GM21423 (cell line): ENCODE data around the gene PTPRD.

ENCODE experiments used
- ATAC-seq: cut with Tn5 transposase; IDR thresholded peaks from one replicate; pipeline ENCODE4 v1.9.1; 2021; ENCODE audit warnings: mild to moderate bottlenecking, moderate library complexity; ENCODE audit not compliant: unreplicated experiment

Gene PTPRD

DNA sequence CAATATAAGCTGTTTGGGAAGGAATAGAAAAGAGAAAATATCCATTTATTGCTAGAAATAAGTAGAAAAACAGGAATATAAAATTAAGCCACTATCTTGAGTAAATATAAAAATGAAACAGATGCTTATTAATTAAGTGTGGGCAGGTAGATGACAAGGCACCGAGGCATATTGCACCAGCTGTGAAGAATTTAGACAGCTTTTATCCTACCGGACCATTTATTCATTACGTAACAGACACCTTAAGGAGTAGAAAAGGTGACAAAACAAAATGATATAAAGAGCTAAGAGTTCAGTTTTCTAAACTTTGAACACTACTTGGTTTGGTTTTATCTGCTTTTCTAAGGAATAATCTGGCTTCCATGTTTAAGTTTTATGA lies 404.1 kb downstream of the PTPRD start:
- ATAC-seq: no peak

DNA sequence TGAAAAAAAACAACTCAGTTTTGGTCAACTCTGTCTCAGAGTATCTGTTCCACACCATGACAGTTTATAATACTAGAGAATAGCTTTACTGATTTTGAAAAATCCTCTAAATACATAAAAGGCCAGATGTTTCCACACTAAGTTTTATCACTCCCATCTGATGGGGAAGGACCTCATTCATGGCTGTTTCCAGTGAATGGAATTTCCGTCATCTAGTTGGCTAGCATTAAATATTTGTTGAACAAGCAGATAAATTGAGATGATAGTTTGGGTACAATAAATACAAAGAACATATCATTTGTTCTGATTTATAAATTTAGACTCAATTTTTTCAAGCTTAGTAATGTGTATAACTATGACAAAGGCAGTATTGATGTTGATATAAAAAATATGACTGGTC lies 408.5 kb downstream of the PTPRD start:
- ATAC-seq: no peak

DNA sequence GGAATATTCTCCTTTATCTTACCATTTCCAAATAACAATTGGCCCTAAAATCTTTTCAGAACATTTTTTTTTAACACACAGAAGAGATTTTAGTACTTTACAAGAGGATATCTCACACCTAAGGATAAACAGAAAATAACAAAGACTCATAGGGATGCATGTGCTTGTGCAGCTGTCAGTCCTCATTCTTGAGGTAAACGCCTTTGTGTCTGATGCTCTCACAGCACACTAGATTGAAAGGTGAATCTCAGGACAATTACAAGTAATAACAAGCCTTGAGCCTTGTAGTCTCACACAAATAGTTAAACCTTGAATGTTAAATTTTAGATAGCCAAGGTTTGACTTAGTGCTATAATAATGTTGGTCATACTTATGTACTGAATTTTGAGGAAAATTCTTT lies 439.2 kb downstream of the PTPRD start:
- ATAC-seq: no peak

DNA sequence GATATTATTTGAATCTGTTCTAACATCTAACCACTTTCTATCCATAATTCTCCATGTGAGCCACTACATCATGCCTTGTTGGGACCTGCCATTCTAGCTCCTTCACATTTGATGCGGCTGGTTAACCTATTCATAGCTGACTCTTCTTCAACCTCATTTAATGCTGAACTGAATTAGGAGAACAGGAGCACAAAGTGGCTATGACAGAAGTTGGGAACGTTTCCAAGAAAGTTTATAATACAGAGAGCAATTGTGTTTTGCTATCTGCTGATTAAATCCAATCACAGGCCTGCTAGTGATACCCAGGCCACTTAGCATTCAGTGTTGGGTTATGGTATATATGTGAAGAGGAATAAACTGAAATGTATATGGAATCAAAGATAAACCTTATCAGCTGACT lies 440.3 kb downstream of the PTPRD start:
- ATAC-seq: no peak

DNA sequence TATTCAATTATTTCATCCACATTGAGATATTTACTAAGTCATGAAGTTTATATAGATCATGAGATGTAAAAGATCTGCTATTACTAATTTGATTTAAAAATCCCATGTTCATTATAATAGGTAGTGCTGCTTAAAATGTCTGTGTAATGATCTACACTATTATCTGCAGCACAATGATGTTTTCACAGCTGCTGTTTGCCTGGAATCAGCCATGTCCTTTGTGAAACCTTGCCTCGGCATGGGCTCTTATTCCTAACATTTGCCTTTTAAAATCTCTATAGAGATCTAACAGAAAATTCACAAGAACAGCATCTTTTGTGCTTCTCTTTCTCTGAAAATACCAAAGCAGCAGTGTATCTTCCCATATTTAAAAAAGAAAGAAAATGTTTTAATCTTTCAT lies 444.6 kb downstream of the PTPRD start:
- ATAC-seq: no peak

DNA sequence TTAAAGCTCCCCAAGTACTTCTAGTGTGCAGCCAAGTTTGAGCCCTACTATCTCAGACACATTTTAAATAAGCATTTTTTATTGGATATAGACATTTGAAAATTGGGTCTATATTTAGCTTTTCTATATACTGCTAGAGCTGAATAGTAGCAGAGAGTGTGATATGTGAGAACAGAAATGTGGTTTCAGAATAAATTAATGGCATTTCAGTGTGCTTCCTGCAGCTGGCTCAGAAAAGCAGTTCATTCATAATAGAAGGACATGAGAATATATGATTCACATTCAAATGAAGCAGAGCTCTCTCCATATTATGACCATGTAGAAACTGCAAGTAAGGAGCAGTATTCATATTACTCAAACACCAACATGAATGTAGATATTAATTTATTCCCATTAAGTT lies 464.0 kb downstream of the PTPRD start:
- ATAC-seq: no peak

DNA sequence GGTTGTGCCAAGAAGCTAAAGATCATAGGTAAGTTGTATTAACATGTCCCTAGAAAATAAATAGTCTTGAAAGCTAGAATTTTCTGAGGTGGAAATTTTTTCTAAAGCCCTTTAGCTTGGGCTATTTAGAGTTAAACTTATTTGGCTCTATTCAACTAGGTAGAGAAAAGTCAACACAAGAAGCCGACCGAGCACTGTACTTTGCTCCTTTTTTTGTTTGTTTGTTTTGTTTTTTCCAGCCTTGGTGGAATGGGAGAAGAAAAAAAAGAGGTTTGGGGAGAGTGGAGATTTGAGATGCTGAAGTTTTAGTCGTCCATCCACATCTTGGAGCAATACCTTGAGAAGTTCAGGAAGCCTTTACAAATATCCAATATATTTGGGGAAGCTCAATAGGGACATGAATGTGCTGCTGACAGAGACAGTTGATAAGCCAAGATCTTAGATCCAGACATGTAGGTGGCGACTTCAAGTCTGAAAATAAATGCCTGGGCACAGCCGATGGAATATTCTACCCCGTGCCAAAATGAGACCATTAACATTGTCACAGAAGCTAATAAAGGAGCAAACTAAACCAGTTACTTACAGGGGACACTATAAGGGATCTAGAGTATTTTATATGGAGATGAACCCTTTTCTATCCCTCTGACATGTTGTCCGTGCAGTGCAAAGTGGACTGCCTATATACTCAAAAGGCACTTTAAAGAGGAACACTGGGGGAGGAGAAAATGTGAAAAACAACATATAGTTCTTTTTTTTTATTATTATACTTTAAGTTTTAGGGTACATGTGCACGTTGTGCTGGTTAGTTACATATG lies 466.1 kb downstream of the PTPRD start:
- ATAC-seq: no peak

DNA sequence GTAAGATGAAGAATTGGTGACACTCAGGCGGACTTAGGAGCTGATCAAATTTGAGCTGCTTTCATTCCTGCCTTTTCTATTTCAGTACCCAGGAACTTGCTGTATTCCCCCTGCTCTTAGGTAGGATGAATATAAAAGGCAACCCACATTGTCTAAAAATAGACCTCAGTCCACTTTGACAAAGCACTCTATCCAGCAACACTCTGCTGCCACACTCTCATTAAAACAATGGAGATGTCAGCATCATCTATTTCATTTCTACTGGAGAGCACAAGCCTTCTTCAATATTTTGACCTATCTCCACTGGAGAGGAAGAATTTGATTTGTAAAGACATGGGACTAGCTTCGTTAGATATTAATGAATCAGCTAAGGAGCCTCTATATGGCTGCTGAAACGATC lies 468.4 kb downstream of the PTPRD start:
- ATAC-seq: no peak

DNA sequence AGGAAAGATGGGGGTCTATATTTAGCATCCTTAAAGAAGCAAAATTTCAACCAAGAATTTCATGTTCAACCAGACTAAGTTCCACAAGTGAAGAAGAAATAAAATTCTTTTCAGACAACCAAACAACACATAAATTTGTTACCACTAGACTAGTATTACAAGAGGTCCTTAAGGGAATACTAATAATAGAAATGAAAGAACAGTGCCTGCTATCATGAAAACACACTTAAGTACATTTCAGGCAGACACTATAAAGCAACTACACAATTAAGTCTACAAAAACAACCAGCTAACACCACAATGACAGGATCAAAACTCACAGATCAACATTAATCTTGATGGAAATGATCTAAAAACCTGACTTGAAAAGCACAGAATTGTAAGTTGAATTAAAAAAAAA lies 477.2 kb downstream of the PTPRD start:
- ATAC-seq: no peak

DNA sequence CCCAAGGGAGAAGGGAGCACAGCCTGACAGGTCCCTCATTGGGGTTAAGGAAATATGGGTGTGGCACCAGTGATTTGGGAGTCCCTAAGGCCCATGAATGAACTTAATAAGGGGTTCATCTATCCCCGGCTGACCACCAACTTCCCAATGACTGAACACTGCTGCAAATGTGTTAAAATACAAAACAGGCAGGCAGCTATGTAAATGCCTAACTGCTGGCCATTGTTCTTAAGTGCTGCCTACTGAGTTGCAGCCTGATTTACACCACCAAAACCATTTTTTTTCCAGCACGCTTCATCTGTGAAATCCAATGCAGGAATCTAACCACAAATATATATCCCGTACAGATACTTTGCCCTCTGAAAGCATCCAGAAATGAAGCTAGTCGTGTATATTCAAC lies 478.5 kb downstream of the PTPRD start:
- ATAC-seq: no peak

DNA sequence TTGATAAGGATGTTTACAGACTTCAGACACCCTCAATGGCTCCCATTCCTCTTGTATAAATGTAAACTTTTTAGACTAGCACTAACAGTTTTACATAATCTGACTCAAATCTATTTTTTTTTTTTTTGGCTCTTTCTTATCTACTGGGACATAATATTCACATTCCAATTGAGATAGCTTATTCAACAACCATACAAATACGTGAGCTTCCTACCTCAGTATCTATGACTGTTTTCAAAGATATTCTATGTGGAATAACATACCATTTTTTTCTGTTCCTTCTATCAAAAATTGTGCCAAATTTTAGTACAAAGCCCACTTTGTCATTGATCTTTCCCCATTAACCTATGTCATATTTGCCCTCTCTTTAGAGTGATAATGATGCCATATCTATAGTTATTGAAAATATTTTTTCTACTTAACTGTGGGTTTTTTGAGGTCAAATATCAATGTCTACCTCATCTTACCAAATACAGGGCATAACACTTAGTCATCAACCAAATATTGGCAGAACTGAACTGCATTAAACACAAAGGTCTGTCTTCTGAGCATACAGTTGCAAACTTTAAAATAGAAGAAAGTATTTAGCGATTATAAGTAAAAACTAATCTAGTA lies 482.6 kb downstream of the PTPRD start:
- ATAC-seq: no peak

DNA sequence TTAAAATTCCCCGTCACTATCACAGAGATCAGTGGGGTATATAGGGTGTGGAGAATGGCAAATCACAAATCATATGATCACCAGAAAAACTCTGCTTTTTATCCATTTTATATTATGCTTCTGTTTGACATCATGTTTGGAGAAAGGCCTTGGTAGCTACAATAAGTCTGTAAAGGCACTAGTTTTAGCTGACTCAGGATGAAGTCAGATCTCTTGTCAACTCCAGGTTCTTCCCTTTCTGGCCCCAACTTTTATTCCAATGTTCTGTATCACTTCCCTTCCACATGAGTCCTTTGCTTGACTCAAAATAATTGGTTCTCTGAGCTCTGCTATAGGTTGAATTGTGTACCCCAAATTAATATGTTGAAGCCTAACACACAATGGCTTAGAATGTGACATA lies 484.9 kb downstream of the PTPRD start:
- no peak for ATAC-seq

DNA sequence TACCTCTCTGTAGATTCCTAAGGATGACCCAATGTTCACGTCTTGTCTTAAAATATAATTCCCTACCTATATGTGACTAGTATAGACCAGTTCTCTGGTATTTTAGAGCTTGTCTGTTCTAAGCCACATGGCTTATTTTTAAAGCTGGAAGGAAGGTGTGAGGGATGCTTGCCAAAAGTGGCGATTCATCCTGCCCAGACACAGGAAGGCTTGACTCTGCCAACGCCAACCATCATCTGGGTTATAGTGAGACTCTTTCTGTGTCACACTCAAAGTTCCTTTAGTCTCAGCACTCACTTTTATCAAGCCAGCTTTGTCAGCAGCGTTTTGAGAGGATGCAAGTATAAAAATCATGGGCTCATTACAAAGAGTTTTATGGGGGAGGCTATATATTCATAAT lies 500.0 kb downstream of the PTPRD start:
- ATAC-seq: no peak

DNA sequence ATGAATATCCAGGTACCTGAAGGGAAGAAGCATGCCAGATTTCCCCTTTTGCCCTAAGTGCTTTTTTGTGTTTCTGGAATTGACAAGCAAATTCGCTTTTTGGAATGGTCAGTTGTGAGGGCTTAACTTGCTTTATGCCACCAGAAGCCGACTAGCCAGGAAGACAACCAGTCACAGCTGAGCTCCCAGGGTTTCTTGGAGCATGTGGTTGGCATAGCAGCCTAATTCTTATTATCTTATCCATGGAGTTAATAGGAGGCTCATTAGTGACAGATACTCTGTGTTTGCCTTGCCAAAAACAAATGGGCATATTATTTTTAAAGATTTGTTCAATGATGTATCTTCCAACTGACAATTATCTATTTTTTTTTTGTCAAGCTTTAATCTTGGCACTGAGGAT lies 500.7 kb downstream of the PTPRD start:
- ATAC-seq: no peak

DNA sequence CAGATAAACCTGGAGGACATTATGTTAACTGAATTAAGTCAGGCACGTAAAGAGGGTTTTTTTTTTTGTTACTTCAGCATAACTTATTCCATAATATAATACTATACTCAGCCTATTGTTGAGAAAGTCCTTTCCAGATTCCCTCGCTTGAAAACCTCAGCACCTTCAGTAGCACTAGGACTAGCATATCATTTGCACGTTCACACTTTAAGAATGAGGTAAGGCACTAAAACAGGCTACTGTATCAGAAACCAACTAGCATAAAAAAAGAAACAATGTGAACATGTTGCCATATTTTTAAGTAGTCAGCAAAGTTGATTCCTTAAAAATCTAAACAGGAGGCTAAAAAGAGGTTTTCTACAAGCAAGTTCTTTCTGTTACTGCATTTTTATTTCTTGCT lies 504.0 kb downstream of the PTPRD start:
- no peak for ATAC-seq

DNA sequence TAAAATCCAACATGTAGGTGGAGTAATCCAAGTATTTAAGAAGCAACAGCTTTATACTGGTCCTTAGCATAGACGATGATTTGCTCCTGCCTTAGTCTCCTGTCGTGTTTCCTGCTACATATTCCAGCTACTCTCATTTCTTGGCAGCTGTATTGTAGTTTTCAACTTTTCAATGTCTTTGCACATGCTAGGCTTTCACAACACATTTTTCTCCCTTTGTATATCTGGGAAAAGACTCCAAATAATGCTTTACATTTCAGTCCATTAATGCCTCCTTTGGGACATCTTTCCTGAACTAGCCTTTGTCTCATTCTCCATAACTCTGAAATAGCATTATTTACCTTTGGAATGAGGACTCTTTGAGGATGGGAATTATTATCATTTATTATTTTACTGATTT lies 508.0 kb downstream of the PTPRD start:
- no peak for ATAC-seq

DNA sequence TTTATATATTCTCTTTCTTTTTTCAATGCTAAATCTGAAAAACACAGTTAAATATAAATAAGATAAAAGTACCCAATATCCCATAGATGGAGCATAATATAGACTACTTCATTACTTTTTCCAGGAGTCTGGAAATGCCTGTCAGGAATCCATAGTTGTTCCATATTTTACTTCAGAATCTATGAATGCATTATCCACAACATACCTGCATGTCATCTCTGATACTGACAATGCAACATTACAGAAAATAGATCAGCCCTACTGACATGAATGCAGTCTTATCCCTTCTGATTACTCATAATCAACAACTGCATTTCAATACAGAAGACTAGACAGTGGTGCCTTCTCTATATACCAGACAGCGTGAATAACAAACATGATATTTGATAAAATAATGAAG lies 517.6 kb downstream of the PTPRD start:
- ATAC-seq: no peak

DNA sequence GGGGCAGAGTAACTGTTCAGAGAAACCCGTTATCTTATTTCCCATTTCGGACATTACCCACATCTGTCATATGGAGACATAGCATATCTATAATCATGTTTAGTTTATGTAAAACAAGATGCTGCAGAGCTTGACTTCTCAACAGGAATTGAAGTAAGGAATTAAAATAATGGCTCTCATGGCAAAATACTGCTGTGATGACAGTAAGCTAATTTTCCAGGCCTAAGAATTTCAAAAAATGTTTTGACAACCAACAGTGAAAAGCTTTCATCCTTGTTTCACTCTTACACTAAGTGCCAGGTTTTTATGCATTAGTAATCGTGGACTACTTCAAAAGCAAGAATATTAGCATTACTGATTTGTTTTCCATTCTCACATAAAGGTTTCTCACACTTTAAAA lies 518.2 kb downstream of the PTPRD start:
- ATAC-seq: no peak

DNA sequence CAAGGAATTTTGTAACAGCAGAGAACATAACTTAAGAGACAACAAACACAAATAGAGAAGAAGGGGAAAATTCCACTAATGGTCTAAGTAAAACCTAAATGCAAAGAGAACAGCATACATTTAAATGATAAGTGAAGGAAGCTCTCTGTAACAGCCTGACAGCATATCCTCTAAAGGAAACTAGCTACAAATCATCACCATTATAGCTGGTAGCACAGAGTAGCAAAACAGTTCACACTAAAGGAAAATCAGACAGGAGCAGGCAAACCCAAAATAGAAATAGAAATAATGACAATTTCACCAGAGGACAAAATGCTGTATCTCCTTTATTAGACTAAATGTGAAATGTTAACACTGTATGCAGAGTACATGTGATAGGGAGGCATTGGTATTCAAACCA lies 532.8 kb downstream of the PTPRD start:
- ATAC-seq: no peak

DNA sequence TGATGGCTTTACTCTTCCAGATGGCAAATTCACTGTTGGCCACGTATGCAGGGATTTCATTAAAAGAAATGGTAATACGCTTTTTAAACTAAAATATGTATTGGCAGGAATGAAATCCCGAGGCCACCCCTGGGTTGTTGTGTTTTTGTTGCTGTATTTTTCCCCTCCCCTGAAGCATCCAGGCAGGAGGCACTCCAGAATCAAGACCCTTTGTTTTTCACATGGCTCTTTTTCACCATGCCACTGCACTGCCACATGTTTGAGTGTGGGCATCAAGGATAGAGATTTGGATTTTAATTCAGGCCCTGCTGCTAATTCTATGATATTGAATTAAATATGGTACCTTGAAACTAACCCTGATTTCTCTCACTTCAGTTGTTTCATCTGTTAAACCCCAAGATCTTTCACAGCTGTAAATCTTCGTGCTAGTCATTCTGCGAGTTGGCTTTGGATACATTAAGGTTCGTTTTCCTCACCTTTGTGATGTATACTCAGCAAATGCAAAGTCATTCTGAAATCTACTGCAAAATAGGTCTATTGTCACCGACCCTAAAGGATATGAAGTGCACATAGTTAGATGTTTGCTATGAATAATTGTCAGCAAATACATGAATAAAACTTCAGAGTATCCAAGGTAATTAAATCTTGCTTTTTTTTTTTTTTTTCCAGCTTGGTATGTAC lies 533.4 kb downstream of the PTPRD start:
- peak; percentile 44 for ATAC-seq

DNA sequence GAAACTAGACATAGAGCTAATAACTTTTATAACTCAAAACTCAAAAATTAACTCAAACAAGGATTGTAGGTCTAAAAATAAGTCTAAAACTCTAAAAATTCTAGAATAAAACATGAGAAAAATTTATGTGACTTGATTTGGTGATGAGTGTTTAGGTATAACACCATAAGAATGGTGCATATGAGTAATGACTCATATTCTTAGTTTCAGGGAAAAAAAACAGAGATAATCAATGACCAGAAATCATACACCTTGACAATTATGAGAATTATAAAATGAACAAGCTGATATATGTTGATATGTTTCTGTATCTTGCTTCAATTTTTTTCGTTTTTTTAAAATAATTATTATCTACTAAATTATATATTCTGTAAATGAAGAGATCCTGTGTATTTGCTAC lies 541.2 kb downstream of the PTPRD start:
- ATAC-seq: no peak

DNA sequence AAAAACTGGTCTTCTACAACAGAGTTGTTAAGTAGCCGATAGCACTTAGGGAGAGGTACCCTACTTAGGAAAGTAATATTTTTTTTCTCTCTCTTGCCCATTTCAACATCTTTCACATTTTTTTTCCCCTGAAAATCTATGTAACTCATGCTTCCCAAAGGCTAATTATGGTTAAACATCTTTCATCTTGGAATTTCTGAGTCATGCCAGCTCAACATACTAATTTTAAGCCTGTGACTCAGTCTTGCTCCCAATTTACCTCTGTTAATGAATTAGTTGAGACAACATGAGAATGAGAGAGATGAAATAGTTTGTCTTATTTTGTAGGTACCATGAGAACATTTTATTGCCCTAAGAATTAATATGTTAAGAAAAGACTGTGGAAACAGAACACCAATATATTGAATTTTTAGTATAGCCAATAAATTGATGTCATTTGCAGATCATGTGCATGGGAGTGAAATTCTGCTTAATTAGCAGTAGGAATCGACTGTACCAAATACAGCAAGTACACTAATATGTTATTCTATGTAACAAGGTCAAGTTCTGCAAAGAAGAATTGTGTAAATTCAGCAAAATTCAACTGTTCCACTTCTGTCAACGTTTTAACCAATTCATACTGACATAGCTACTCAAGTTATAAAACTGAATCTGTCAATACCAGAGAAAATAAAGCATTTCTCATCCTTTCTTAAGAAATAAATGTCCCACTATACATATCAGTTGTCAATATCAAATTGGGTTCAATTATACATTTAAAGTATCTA lies 550.0 kb downstream of the PTPRD start:
- ATAC-seq: no peak
